PC-3 (cell line): Measurements from ENCODE around the gene AGPAT3.
"Not testable (repeated sequence)": the region's sequence is repeated elsewhere in the genome, so short reads cannot be mapped to it uniquely, and the experiment has no call there.

Experiments used
- CTCF ChIP-seq: fragments of 300-600 bp; sonication (generic); conservative IDR thresholded peaks from 2 replicates; pipeline ENCODE4 v1.5.1; 2017; ENCODE audit warnings: antibody characterized with exemption, low read depth, mild to moderate bottlenecking, low read length
- EZH2phosphoT487 ChIP-seq: fragments of 300-600 bp; sonication (generic); IDR thresholded peaks from 2 replicates; pipeline ENCODE4 v1.6.1; 2018; ENCODE audit warnings: mild to moderate bottlenecking, antibody characterized with exemption, low read length, borderline replicate concordance

DNA sequence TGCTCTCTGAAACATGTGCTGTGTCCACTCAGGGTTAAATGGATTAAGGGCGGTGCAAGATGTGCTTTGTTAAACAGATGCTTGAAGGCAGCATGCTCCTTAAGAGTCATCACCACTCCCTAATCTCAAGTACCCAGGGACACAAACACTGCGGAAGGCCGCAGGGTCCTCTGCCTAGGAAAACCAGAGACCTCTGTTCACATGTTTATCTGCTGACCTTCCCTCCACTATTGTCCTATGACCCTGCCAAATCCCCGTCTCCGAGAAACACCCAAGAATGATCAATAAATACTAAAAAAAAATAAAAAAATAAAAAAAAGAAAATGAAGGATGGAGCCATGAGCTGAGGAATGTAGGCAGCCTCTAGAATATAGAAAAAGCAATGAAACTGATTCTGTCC, 42.3 kb upstream of the AGPAT3 start:
- TF ChIP-seq CTCF, EZH2phosphoT487: not testable (repeated sequence)
